ENCODE results near the gene OR11H7.

GRCh38 chr14:20191396-20191795, 37.4 kb upstream of the OR11H7 start:
- TF ChIP-seq POLR2A (IDR thresholded peaks at IDR 0.05; ENCODE audit: low read depth, low read length): no peak
- no peak for TF ChIP-seq CTCF (conservative IDR thresholded peaks at IDR 0.05; ENCODE audit: low read depth, low read length)
- no peak for TF ChIP-seq MAZ (IDR thresholded peaks at IDR 0.05; ENCODE audit: borderline replicate concordance, low read depth, low read length)
- TF ChIP-seq ELK1 (IDR thresholded peaks at IDR 0.05; ENCODE audit: borderline replicate concordance, low read depth, low read length): no peak
- TF ChIP-seq MAFK (IDR thresholded peaks at IDR 0.05; ENCODE audit: low read depth, low read length): no peak
- TF ChIP-seq USF2 (IDR thresholded peaks at IDR 0.05; ENCODE audit: low read depth, low read length): no peak
- TF ChIP-seq CHD1 (IDR thresholded peaks at IDR 0.05; ENCODE audit: low read depth, low read length): no peak
- TF ChIP-seq BHLHE40 (IDR thresholded peaks at IDR 0.05; ENCODE audit: low read depth, low read length): no peak
- TF ChIP-seq RAD21 (IDR thresholded peaks at IDR 0.05; ENCODE audit: low read length): no peak
- TF ChIP-seq MXI1 (IDR thresholded peaks at IDR 0.05; ENCODE audit: borderline replicate concordance, low read depth, low read length): no peak
- no peak for TF ChIP-seq RCOR1 (IDR thresholded peaks at IDR 0.05; ENCODE audit: insufficient replicate concordance, low read length)
- no peak for TF ChIP-seq CEBPB (IDR thresholded peaks at IDR 0.05; ENCODE audit: low read depth, low read length)
- TF ChIP-seq FOS (IDR thresholded peaks at IDR 0.05; ENCODE audit: low read depth, low read length): no peak
